ENCODE data around the gene NKX2-2. TPM values are rescaled to one million over a fixed set of nuclear protein-coding genes. Genes with fewer than 3 reads are reported as not detected.

NKX2-2 gene
- polyA plus RNA-seq, 3 donors = not detected

GRCh38 chr20:21523281-21523868 lies 9.5 kb upstream of the NKX2-2 start:
- DNase-seq (ENCODE audit: extremely low read depth in 1 of 11, low read depth in 9 of 11, low spot score in 4 of 11) = no peak

DNA sequence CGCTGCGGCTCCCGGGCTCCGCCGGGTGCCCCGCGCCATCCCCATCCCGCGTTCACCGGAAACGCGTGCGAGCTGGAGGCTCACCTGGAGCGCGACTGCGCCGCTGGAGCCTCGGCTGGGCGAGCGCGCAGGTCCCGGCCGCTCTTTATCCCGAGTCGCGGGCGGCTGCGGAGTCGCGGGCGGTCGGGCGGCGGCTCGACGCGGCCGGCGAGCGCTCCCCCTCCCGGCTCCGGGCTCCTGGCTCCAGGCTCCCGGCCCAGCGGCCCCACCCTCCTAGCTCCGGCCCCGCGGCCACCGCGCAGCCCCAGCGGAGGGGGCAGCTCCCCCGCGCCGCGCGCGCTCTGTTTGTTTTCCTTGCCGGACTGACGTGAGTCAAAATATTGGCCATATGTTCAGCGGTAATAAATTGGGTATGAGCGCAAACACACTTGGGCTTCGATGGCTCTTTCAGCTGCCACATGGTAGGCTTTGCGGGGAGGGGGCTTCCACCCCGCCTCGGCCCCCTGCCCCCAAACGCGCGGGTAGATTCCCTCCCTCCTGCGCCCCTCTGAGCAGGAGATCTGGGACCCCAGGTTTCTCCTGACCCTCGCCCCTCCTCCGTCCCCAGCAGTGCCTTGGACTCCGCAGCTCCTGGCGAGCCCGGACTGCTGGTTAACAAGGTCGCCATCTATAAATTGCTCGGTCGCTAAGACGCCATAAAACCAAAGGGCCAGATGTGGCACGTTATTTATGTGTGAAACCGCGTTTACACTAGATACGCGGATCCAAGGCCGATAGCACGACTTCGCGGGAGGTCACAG lies 8.8 kb upstream of the NKX2-2 start:
- no peak for DNase-seq (ENCODE audit: extremely low read depth in 1 of 11, low read depth in 9 of 11, low spot score in 4 of 11)

DNA sequence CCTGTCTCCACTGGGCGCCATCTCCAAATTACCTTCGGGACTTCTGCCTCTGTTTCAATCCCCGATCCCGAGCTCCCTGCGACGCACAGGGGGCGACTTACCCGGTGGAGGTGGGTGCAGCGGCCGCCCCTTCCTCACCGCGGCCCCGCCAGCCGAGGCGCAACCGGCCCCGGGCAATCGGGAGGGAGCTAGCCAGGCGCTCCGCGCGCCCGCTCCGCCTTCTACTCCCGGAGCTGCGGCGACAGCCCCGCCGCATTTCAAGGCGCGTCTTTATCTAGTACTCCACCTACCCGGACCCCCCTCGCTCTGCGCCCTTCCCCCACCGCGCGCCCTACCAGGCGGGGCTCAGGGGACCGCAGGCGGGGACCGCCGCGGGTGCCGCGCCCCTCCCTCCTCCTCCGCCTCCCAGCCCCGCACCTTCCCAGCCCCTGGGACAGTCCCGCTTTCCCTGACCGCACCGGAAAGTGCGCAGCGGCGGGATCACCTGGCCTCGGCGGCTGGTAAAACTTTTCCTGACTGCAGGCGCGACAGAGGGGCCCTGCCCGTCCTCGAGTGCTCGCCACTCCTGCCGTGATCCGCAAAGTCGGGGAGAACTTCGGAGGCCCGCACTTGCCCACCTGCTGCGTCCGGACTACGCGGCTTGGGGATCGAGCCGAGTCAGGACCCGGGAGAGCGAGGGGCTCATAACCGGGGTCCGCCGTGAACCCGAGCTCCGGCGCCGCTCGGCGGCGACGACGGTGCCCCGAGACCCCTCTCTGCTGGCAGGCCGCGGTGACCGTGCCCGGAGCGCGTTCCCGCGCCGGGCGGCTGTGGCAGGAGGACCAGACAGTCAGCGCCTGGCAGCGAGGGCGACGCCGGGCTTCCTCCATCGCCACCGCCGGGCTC lies 8.0 kb upstream of the NKX2-2 start:
- no peak for DNase-seq (ENCODE audit: extremely low read depth in 1 of 11, low read depth in 9 of 11, low spot score in 4 of 11)

- DNase-seq (ENCODE audit: extremely low read depth in 1 of 11, low read depth in 9 of 11, low spot score in 4 of 11) = no peak
Measured at GRCh38 chr20:21520702-21521595, 7.1 kb upstream of the NKX2-2 start.

- no peak for DNase-seq (ENCODE audit: extremely low read depth in 1 of 11, low read depth in 9 of 11, low spot score in 4 of 11)
Measured at GRCh38 chr20:21519136-21519584, 5.3 kb upstream of the NKX2-2 start.

DNA sequence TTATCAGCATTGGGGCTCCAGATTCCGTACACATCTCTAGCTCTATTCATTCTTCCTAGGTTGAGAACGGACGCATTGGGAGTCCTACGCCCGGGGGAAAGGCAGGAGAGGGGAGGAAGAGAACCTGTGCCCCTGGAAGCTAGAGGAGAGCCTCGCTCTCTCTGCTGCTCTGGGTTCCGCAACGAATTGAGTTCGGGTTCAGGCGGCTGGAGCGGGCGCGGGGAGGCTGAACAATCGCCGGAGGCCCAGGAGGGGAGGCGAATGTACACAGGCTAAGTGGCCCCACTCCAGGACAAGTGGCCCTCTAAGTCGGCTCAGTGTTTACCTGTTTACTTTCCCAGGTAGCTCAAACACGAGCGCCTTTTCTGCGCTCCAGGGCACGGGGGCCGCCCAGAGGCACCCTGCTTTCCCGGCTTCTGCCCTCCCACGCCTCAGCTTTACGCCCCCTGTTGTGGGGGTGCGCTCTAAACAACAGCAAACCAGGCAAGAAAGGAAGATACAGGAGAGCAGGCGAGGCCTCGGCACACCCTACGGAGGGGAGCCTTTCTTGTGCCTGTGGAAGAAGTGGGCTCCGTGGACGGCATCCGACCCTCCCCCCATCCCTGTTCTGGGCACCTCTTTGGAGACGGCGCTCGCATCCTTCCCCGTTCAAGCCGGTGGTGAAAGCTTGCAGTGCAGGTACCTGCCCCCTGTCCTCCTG lies 4.6 kb upstream of the NKX2-2 start:
- no peak for DNase-seq (ENCODE audit: extremely low read depth in 1 of 11, low read depth in 9 of 11, low spot score in 4 of 11)

GRCh38 chr20:21517566-21518277 lies 3.9 kb upstream of the NKX2-2 start:
- DNase-seq (ENCODE audit: extremely low read depth in 1 of 11, low read depth in 9 of 11, low spot score in 4 of 11) = no peak

DNA sequence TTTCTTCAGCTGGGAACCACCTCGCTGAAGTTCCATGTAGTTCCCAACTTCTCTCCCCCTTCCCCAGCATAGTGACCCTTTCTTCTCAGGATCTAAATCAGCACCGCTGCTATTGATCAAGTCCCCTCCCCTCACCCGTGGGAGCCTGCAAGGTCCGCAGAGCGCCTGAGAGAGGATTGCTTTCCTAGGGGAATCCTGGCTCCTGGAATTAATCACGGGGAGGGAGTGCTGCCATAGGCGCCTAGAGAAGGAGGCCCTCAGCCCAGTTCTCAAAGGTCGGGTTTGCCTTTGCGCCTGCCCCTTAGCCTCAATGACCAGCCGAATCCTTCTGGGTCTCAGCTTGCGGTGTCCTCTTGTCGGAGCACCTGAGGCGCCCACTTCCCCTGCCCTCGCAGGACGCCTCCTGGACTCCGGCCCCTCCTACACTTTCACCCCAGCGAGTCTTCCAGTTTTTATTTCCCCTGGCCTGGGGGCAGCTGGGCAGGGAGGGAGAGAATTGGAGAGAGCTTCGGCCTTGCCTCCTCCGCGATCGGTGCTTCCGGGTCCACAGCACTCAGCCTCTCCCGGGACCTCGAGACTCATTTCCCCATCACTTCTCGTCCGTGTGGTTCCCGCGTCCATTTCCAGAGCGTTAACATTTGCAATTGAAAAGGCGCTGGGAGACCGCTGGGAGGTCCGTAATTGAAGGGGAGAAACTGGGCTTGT lies 3.1 kb upstream of the NKX2-2 start:
- no peak for DNase-seq (ENCODE audit: extremely low read depth in 1 of 11, low read depth in 9 of 11, low spot score in 4 of 11)

DNA sequence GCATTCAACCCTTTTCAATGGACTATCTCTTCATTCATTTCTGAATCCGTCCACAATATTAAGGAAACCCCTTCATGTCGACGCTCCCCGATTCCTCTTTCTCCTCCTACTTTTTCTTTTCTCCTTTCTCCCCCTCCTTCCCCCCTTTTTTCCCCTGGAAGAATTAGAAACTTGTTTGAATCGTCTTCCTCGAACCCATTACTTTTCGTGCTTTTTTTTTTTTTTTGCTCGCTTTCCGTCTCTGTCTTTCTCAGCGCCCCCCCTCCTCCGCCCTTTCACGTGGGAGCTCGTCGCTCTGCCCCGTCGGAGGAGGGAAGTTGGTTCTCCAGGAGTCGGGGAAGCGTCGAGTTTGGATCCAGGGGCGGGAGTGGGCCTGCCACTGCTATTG lies 2.3 kb upstream of the NKX2-2 start:
- no peak for DNase-seq (ENCODE audit: extremely low read depth in 1 of 11, low read depth in 9 of 11, low spot score in 4 of 11)

DNA sequence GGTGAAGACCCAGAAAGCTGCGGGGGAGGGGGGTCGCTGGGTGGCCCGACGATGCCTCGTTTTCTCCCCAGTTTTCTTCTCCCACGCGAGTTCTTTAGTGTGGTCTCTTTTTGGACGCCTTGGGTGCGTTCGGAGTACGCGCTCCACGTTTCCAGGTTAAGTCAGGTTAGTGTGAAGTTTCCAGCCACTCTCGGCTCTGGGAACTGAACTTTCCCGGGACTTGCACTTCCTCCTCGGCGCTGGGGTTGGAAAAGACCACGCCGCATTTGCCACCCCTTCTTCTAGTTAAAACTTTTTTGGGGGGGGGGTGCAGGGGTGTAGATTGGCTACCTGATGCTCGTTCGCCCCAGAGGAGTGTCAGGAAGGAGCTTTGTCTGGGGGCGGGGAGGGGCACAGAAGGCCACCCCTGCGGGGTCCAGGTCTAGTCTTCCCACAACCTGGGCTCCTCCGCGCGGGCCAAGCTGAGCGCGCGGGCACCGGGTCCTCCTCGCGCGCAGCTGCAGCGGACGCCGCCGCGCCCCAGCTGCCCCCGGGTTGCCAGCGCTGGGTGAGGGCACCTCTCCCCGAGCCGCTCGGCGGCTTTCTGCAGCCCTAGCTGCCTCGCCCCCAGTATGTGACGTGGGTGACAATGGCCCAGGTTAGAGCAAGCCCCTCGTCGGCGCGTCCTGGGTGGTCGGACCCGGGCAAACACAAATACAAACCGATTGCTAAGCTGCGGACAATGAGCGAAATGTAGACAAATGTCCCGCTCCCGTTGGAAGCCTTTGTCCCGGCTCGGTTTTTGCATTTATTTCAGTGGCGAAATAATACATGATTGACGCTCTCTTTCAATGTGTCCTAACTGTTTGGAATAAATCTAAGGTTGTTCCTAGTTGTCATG lies 1.7 kb upstream of the NKX2-2 start:
- no peak for DNase-seq (ENCODE audit: extremely low read depth in 1 of 11, low read depth in 9 of 11, low spot score in 4 of 11)

DNA sequence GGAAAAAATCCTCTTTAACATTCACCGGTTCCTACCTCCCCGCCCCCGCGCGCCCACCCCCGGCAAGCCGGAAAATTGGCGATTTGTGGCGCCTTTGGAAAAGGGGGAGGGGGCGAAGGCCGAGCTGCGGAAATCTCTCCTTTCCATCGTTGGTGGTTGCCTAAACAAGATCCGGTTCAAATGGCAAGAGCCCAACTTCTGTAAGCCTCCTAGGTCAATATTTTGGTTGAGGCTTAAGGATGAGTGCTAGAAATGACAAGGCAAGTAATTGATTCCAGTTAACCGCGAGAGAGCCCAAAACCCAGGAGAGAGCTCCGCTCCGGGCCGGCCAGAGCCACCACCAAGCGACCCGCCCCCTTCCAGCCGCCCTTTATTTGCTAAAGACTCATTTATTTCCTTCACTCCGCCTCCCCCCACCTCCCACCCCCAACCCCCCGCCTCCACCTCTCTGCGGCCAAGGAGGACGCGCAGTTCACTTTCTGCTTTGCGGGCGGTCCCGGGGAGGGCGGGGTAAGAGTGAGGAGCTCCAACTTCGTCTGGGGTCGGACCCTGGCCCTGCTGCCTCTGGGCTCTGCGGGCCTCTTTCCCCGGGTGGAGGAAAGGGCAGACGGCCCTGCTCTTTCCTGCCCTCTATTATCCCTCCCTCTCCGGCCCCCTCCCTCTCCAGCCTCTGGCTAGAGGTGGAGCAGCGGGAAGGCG lies 838 bp upstream of the NKX2-2 start:
- no peak for DNase-seq (ENCODE audit: extremely low read depth in 1 of 11, low read depth in 9 of 11, low spot score in 4 of 11)

DNA sequence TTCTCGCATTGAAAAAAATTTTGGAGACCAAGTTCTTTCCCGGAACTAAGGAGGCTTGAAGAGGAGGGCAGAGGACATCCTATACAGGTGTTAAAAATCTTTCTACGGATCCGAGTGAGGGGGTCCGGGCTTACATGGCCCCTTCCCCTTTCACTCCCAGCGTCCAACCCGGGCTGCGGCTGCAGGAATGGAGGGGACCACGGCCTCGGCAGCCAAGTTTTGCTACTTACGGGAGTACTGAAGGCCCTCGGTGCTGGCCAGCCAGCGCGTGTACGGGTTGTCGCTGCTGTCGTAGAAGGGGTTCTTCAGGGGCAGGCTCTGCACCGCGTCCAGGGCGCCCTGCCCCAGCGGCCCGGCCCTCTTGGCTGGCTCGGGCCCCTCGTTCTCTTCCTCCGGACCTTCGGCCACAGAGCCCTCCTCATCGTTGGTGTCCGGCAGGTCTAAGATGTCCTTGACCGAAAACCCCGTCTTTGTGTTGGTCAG lies 642 bp downstream of the NKX2-2 start:
- DNase-seq (ENCODE audit: extremely low read depth in 1 of 11, low read depth in 9 of 11, low spot score in 4 of 11) = no peak

DNA sequence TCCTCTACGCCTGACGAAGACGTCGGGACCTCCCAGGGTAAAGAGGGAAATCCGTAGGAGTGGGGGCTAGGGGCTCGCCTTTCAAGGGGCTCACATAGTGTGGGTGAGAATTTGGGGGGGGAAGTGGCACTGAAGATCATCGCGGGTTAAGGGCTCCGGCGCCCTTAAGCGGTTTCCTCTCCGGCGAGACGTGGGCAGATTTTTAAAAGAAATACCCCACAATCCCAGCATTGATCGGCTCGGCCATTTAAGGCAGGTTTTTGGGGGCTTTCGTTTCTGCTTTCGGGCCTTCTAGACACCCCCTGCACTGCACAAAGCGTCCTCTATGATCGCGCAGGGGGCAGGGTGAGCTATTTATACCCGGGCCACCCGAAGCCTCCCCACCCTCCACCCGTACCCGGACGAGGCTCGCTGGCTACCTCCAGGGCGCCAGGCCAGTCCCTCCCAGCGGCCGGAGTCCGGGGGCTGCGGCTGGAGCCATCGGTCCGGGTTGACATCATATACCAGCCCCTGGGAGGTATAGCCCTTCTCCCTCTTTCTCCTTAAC lies 1.2 kb downstream of the NKX2-2 start:
- DNase-seq (ENCODE audit: extremely low read depth in 1 of 11, low read depth in 9 of 11, low spot score in 4 of 11) = no peak

DNA sequence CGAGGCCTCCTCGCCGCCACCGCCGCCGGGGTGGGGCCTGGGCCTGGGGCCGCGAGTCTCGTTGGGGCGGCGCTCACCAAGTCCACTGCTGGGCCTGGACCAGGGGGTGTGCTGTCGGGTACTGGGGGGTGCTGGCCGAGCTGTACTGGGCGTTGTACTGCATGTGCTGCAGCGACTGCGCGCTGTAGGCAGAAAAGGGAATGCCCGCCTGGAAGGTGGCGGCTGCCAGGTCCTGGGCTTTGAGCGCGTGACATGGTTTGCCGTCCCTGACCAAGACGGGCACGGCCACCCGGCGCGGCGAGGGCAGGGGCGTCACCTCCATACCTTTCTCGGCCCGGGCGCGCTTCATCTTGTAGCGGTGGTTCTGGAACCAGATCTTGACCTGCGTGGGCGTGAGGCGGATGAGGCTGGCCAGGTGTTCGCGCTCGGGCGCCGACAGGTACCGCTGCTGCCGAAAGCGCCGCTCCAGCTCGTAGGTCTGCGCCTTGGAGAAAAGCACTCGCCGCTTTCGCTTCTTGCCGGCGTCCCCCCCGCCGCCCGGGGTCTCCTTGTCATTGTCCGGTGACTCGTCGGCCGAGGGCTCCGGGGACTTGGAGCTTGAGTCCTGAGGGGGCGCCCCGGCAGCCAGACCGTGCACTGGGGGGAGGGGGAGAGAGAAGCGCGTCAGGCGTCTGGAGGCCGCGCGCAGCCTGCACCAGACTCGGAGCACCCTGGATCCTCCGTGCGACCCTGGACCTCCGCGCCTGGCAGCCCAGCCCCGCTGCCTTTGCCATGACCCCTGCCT lies 1.8 kb downstream of the NKX2-2 start:
- no peak for DNase-seq (ENCODE audit: extremely low read depth in 1 of 11, low read depth in 9 of 11, low spot score in 4 of 11)

DNA sequence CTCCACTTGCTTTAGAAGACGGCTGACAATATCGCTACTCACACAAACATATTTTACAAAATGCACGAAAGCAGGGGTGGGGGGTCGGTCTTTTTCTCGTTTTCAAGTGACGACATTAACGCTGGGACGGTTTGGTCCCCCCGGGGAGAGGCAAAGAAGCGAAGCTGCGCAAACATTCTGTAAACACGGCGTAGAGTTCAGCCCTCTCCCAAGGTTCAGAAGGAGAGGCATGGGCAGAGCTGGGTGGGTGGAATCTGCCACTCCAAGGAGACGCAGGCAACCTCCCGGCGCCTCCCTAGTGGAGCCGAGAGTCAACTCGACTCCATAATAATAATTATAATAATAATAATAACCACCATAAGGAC lies 2.4 kb downstream of the NKX2-2 start:
- no peak for DNase-seq (ENCODE audit: extremely low read depth in 1 of 11, low read depth in 9 of 11, low spot score in 4 of 11)
